Esophagus squamous epithelium (tissue), 5 donors: Measurements from ENCODE around the gene H19. TPM values are rescaled to one million over a fixed set of nuclear protein-coding genes. Genes with fewer than 3 reads are reported as not detected.

Source experiments
- DNase-seq: peaks from one replicate; lab custom pipeline; 2025; lab: John Stamatoyannopoulos, UW
- H3K27ac ChIP-seq, 4 donors: fragments of 200-600 bp; sonication (generic); one replicate each; pipeline ENCODE4 v1.5.1; 2016 to 2019; ENCODE audit warnings: mild to moderate bottlenecking in 1 of 4
- H3K27me3 ChIP-seq, 4 donors: fragments of 200-600 bp; sonication (generic); 1 replicate in 3 of 4; 2 replicates in 1 of 4; pipeline versions ENCODE4 v1.5.1 to v1.6.0; 2017 to 2021; ENCODE audit warnings: antibody characterized with exemption in 1 of 4
- H3K36me3 ChIP-seq, 3 donors: fragments of 200-600 bp; sonication (generic); one replicate each; pipeline ENCODE4 v1.5.1; 2016 to 2019
- H3K4me1 ChIP-seq, 3 donors: fragments of 200-600 bp; sonication (generic); one replicate each; pipeline ENCODE4 v1.5.1; 2017 to 2019
- H3K4me3 ChIP-seq, 4 donors: fragments of 200-600 bp; sonication (generic); 1 replicate in 3 of 4; 2 replicates in 1 of 4; pipeline ENCODE4 v1.5.1; 2016 to 2019; ENCODE audit warnings: mild to moderate bottlenecking in 2 of 4, moderate library complexity in 1 of 4
- H3K9me3 ChIP-seq, 3 donors: fragments of 200-600 bp; sonication (generic); one replicate each; pipeline ENCODE4 v1.5.1; 2016 to 2019
- POLR2A ChIP-seq, 4 donors: fragments of 450-650 bp; IDR thresholded peaks; one replicate each; pipeline ENCODE4 v1.6.1; 2017; ENCODE audit warnings: antibody characterized with exemption in 4 of 4, mild to moderate bottlenecking in 4 of 4, moderate library complexity in 3 of 4
- WGBS, 2 donors: methylation state at CpG; one replicate each; pipeline ENCODE4 v1.1.5; 2018; 5-methylcytosine and 5-hydroxymethylcytosine counted together
- intact Hi-C: fragments of 100-400 bp; cut with DNase I; formaldehyde crosslinking; loops from one replicate; pipeline ENCODE4 v1.15.0; 2022
- total RNA-seq, 4 donors: library from RNA; depleted of rRNA; stranded (reverse); fragments of >200 nt; gene quantifications; one replicate each; pipeline ENCODE4 v1.1.0, GENCODE V29; 2016
- TF ChIP-seq, protein P1 (sequence below), 6 experiments: fragments of 450-650 bp in 4 of 6; fragments of 200-600 bp in 2 of 6; sonication (generic) in 2 of 6; IDR thresholded peaks; one replicate each; pipeline ENCODE4 v1.5.1; 2016 to 2019; ENCODE audit warnings: antibody characterized with exemption in 6 of 6, mild to moderate bottlenecking in 4 of 6, moderate library complexity in 4 of 6
- donor health status: DM: yes; HTN: yes; CAD: no.

The H19 gene
- total RNA-seq: 100 to 1,000 TPM in 1 of 4 donors, 10 to 100 TPM in 2, 1 to 10 TPM in 1; 4.7 to 121 (median 47.8) TPM

GRCh38 chr11:1997755-1998154 is at the start of gene H19:
Gene H19, minus strand, starts transcription at chr11:1997842.
- no CpG with 5 or more reads among the region's 14 CpGs for WGBS, 2 donors
- Histone ChIP-seq H3K27me3 (no peaks in the 10 kb centered on the region), H3K4me3 (no peak within 1 kb of the TSS), H3K9me3 (no peaks in the 10 kb centered on the region), H3K36me3 (no peaks in the 10 kb centered on the region), H3K27ac (no peak within 1 kb of the TSS), H3K4me1 (no peaks in the 10 kb centered on the region)
- no peak for DNase-seq
- TF ChIP-seq, protein P1, sequence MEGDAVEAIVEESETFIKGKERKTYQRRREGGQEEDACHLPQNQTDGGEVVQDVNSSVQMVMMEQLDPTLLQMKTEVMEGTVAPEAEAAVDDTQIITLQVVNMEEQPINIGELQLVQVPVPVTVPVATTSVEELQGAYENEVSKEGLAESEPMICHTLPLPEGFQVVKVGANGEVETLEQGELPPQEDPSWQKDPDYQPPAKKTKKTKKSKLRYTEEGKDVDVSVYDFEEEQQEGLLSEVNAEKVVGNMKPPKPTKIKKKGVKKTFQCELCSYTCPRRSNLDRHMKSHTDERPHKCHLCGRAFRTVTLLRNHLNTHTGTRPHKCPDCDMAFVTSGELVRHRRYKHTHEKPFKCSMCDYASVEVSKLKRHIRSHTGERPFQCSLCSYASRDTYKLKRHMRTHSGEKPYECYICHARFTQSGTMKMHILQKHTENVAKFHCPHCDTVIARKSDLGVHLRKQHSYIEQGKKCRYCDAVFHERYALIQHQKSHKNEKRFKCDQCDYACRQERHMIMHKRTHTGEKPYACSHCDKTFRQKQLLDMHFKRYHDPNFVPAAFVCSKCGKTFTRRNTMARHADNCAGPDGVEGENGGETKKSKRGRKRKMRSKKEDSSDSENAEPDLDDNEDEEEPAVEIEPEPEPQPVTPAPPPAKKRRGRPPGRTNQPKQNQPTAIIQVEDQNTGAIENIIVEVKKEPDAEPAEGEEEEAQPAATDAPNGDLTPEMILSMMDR (IDR thresholded peaks at IDR 0.05): no peak
- intact Hi-C loops: no loop called here

GRCh38 chr11:2041963-2042362 is 44.3 kb upstream of the H19 start:
- no peak for DNase-seq
- Histone ChIP-seq H3K27ac (no peak overlapping the region), H3K36me3 (no peaks in the 10 kb centered on the region), H3K9me3 (no peaks in the 10 kb centered on the region), H3K4me3 (no peak overlapping the region), H3K27me3 (peaks cover 0 to 30% (median 0%) of the 10 kb centered on the region in 4 donors), H3K4me1 (no peaks in the 10 kb centered on the region)
- 66 to 68% methylated on average over 2 of the region's 2 CpGs for WGBS, 2 donors
- intact Hi-C loops: no loop called here
- TF ChIP-seq POLR2A (IDR thresholded peaks at IDR 0.05): no peak
- TF ChIP-seq, protein P1 (IDR thresholded peaks at IDR 0.05): no peak

DNA sequence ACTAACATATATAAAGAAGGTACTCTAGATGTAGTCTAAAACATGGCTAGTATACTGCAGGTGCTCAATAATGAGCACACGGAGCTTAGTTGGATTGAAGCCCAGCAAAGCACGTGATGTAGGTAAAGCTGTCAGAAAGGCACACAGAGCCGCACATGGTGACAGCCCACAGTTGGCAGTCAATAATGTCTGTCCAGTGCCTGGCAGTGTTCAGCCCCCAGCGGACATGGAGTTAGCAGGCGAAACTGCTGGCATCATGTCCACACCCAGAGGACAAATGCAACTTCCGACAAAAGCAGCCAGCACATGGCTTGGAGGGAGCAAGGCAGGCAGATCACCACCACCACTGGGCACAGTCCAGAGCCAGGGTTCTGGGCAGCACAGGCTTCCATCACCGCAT is 43.5 kb upstream of the H19 start:
- Histone ChIP-seq H3K27ac (no peak overlapping the region), H3K4me1 (no peaks in the 10 kb centered on the region), H3K9me3 (no peaks in the 10 kb centered on the region), H3K27me3 (peaks cover 0 to 22% (median 0%) of the 10 kb centered on the region in 4 donors), H3K36me3 (no peaks in the 10 kb centered on the region), H3K4me3 (no peak overlapping the region)
- intact Hi-C loops: no loop called here
- TF ChIP-seq, protein P1 (IDR thresholded peaks at IDR 0.05): no peak
- TF ChIP-seq POLR2A (IDR thresholded peaks at IDR 0.05): no peak
- WGBS, 2 donors: no CpG with 5 or more reads among the region's 7 CpGs
- no peak for DNase-seq

DNA sequence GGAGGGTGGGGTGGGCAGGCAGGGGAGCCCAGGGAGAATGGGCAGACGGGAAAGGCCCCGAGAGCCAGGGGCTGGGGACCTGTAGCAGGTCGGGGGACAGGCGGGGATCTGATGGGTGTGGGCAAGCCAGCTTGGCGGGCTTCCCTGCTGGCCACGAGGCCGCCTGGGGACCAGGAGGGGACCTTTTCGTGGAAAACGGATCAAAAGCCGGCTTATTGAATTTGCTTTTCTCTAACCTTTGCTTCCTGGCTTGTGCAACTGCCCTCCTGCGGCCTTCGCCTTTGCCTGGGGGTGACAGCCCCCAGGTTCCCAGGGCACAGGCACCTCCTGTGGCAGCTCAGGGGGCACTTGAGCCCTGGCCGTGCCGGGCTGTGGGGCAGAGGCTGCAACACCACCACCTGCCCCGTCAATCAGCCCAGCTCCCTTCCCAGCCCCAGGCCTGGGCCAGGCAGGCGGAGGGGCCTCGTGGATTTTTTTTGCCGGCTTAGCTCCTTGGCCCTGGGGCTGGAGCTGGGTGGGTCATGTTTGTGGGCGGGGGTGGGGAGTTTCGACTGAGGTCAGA is 41.6 kb upstream of the H19 start:
- no CpG with 5 or more reads among the region's 20 CpGs for WGBS, 2 donors
- Histone ChIP-seq H3K4me3 (no peak overlapping the region), H3K27ac (no peak overlapping the region), H3K4me1 (no peaks in the 10 kb centered on the region), H3K36me3 (no peaks in the 10 kb centered on the region), H3K9me3 (no peaks in the 10 kb centered on the region), H3K27me3 (peaks cover 0 to 5% (median 0%) of the 10 kb centered on the region in 4 donors)
- DNase-seq: no peak
- TF ChIP-seq, protein P1 (IDR thresholded peaks at IDR 0.05): no peak
- TF ChIP-seq POLR2A (IDR thresholded peaks at IDR 0.05): no peak
- intact Hi-C loops: no loop called here

- no peaks in the 10 kb centered on the region for H3K9me3 ChIP-seq
- H3K36me3 ChIP-seq: no peaks in the 10 kb centered on the region
- H3K4me3 ChIP-seq: no peak overlapping the region
- intact Hi-C loops: no loop called here
- no peaks in the 10 kb centered on the region for H3K27me3 ChIP-seq
- no peak overlapping the region for H3K27ac ChIP-seq
- no peaks in the 10 kb centered on the region for H3K4me1 ChIP-seq
- TF ChIP-seq, protein P1 (IDR thresholded peaks at IDR 0.05): no peak
- TF ChIP-seq POLR2A (IDR thresholded peaks at IDR 0.05): no peak
- no peak for DNase-seq
- WGBS, 2 donors: no CpG with 5 or more reads among the region's 18 CpGs
These were observed 39.3 kb upstream of the H19 start for GRCh38 chr11:2036863-2037486.
